Trophoblast cell (in vitro differentiated cells and primary cell): ENCODE measurements around the gene RCN2.
"Not testable (repeated sequence)": the region's sequence is repeated elsewhere in the genome, so short reads cannot be mapped to it uniquely, and the experiment has no call there.

ENCODE experiments used
- DNase-seq, 2 donors: peaks; one replicate each; pipeline ENCODE4 v3.0.0-alpha.2; 2016
- H2AFZ ChIP-seq: 2 replicates; pipeline ENCODE4 v1.6.1; 2013; ENCODE audit warnings: low read length, moderate library complexity, mild to moderate bottlenecking; ENCODE audit not compliant: insufficient read depth, poor library complexity
- H2AK5ac ChIP-seq: 2 replicates; pipeline ENCODE4 v1.6.1; 2013; ENCODE audit warnings: mild to moderate bottlenecking, low read length
- H2BK120ac ChIP-seq: 2 replicates; pipeline ENCODE4 v1.6.1; 2013; ENCODE audit warnings: low read length, mild to moderate bottlenecking, moderate library complexity; ENCODE audit not compliant: insufficient read depth, poor library complexity
- H2BK12ac ChIP-seq: 2 replicates; pipeline ENCODE4 v1.6.1; 2013; ENCODE audit warnings: mild to moderate bottlenecking, low read length, moderate library complexity
- H2BK5ac ChIP-seq: 2 replicates; pipeline ENCODE4 v1.6.1; 2013; ENCODE audit warnings: low read length, low read depth, moderate library complexity, mild to moderate bottlenecking; ENCODE audit not compliant: poor library complexity
- H3K14ac ChIP-seq: 2 replicates; pipeline ENCODE4 v1.6.1; 2013; ENCODE audit warnings: mild to moderate bottlenecking, low read length
- H3K18ac ChIP-seq: 2 replicates; pipeline ENCODE4 v1.6.1; 2013; ENCODE audit warnings: mild to moderate bottlenecking, low read length
- H3K23ac ChIP-seq: 2 replicates; pipeline ENCODE4 v1.6.1; 2013; ENCODE audit warnings: low read length
- H3K27ac ChIP-seq: 2 replicates; pipeline ENCODE4 v1.5.1; 2013; ENCODE audit warnings: low read depth, mild to moderate bottlenecking, inconsistent platforms, low read length, moderate library complexity
- H3K27me3 ChIP-seq: 2 replicates; pipeline ENCODE4 v1.6.1; 2013; ENCODE audit warnings: inconsistent platforms, mild to moderate bottlenecking, low read length, moderate library complexity; ENCODE audit not compliant: insufficient read depth
- H3K36me3 ChIP-seq, 2 experiments: 1 replicate in 1 of 2; 2 replicates in 1 of 2; pipeline ENCODE4 v1.6.1; 2013; ENCODE audit warnings: low read length in 2 of 2, mild to moderate bottlenecking in 2 of 2, moderate library complexity in 1 of 2; ENCODE audit not compliant: insufficient read depth in 2 of 2, control insufficient read depth in 1 of 2
- H3K4ac ChIP-seq: 2 replicates; pipeline ENCODE4 v1.6.1; 2013; ENCODE audit warnings: low read depth, mild to moderate bottlenecking, low read length, moderate library complexity
- H3K4me1 ChIP-seq, 2 experiments: 1 replicate in 1 of 2; 2 replicates in 1 of 2; pipeline ENCODE4 v1.6.1; 2013; ENCODE audit warnings: low read length in 2 of 2, mild to moderate bottlenecking in 2 of 2, moderate library complexity in 1 of 2; ENCODE audit not compliant: insufficient read depth in 2 of 2, control insufficient read depth in 1 of 2
- H3K4me2 ChIP-seq: 2 replicates; pipeline ENCODE4 v1.6.1; 2013; ENCODE audit warnings: inconsistent platforms, mild to moderate bottlenecking, low read length, moderate library complexity
- H3K4me3 ChIP-seq: 2 replicates; pipeline ENCODE4 v1.5.1; 2013; ENCODE audit warnings: mild to moderate bottlenecking, low read depth, low read length, inconsistent platforms
- H3K79me1 ChIP-seq: one replicate; pipeline ENCODE4 v1.6.1; 2013; ENCODE audit warnings: low read length
- H3K79me2 ChIP-seq: 2 replicates; pipeline ENCODE4 v1.6.1; 2013; ENCODE audit warnings: low read length, mild to moderate bottlenecking; ENCODE audit not compliant: control insufficient read depth, insufficient read depth, poor library complexity
- H3K9ac ChIP-seq: 2 replicates; pipeline ENCODE4 v1.6.1; 2013; ENCODE audit warnings: mild to moderate bottlenecking, low read length
- H3K9me3 ChIP-seq: 2 replicates; pipeline ENCODE4 v1.6.1; 2013; ENCODE audit warnings: low read depth, mild to moderate bottlenecking, control low read depth, inconsistent platforms, low read length; ENCODE audit not compliant: insufficient read depth
- H4K12ac ChIP-seq: 2 replicates; pipeline ENCODE4 v1.6.1; 2013; ENCODE audit warnings: low read depth, mild to moderate bottlenecking, low read length, moderate library complexity
- H4K8ac ChIP-seq: 2 replicates; pipeline ENCODE4 v1.6.1; 2013; ENCODE audit warnings: low read depth, mild to moderate bottlenecking, low read length, moderate library complexity
- H4K91ac ChIP-seq: one replicate; pipeline ENCODE4 v1.6.1; 2013; ENCODE audit warnings: low read depth, mild to moderate bottlenecking, low read length, moderate library complexity
- WGBS: extraction: QIAGEN DNeasy Blood & Tissue Kit; methylation state at CpG from one replicate; pipeline ENCODE4 v1.1.7; 2013; ENCODE audit warnings: missing lambda C conversion rate; ENCODE audit not compliant: insufficient read length, insufficient coverage; ENCODE audit errors: extremely low coverage; 5-methylcytosine and 5-hydroxymethylcytosine counted together

The RCN2 gene

GRCh38 chr15:76962337-76963013 is 30.9 kb downstream of the RCN2 start:
- peaks cover 4 to 17% of the 10 kb centered on the region in 2 experiments for H3K4me1 ChIP-seq
- H3K79me2 ChIP-seq: no peaks in the 10 kb centered on the region
- H4K12ac ChIP-seq: no peak overlapping the region
- no peak overlapping the region for H2BK120ac ChIP-seq
- peaks cover 2% of the 10 kb centered on the region for H3K79me1 ChIP-seq
- no peak overlapping the region for H2AFZ ChIP-seq
- no peaks in the 10 kb centered on the region for H3K27me3 ChIP-seq
- H2BK5ac ChIP-seq: no peak overlapping the region
- H2BK12ac ChIP-seq: peak overlapping the region; percentile 79
- no peak overlapping the region for H3K14ac ChIP-seq
- no CpG with 5 or more reads among the region's 9 CpGs for WGBS
- no peak overlapping the region for H3K4ac ChIP-seq
- H4K8ac ChIP-seq: no peak overlapping the region
- no peak overlapping the region for H3K27ac ChIP-seq
- no peak for DNase-seq
- H3K18ac ChIP-seq: no peak overlapping the region
- no peak overlapping the region for H3K23ac ChIP-seq
- H4K91ac ChIP-seq: no peak overlapping the region
- H3K36me3 ChIP-seq: no peaks in the 10 kb centered on the region
- no peaks in the 10 kb centered on the region for H3K9me3 ChIP-seq
- no peak overlapping the region for H3K9ac ChIP-seq
- no peak overlapping the region for H3K4me3 ChIP-seq
- no peak overlapping the region for H2AK5ac ChIP-seq
- no peak overlapping the region for H3K4me2 ChIP-seq

GRCh38 chr15:76963596-76963995 is 32.0 kb downstream of the RCN2 start:
- no peak overlapping the region for H3K18ac ChIP-seq
- no peak overlapping the region for H3K4me2 ChIP-seq
- H3K9me3 ChIP-seq: no peaks in the 10 kb centered on the region
- H3K79me1 ChIP-seq: peaks cover 2% of the 10 kb centered on the region
- no peak overlapping the region for H3K4me3 ChIP-seq
- peak overlapping the region; percentile 58 for H4K91ac ChIP-seq
- H2AFZ ChIP-seq: no peak overlapping the region
- H2BK12ac ChIP-seq: peak overlapping the region; percentile 72
- DNase-seq: no peak
- no peaks in the 10 kb centered on the region for H3K27me3 ChIP-seq
- no peaks in the 10 kb centered on the region for H3K79me2 ChIP-seq
- H3K4me1 ChIP-seq: peaks cover 4 to 17% of the 10 kb centered on the region in 2 experiments
- no peak overlapping the region for H3K4ac ChIP-seq
- no peak overlapping the region for H2BK5ac ChIP-seq
- H3K9ac ChIP-seq: no peak overlapping the region
- WGBS: 100% methylated on average over 2 of the region's 9 CpGs
- H2AK5ac ChIP-seq: no peak overlapping the region
- H4K12ac ChIP-seq: no peak overlapping the region
- H4K8ac ChIP-seq: no peak overlapping the region
- H3K27ac ChIP-seq: peak overlapping the region; percentile 40
- H3K14ac ChIP-seq: peak overlapping the region; percentile 17
- no peak overlapping the region for H3K23ac ChIP-seq
- H2BK120ac ChIP-seq: no peak overlapping the region
- no peaks in the 10 kb centered on the region for H3K36me3 ChIP-seq

- H3K23ac ChIP-seq: no peak overlapping the region
- H3K18ac ChIP-seq: no peak overlapping the region
- H3K4me2 ChIP-seq: no peak overlapping the region
- H3K4ac ChIP-seq: no peak overlapping the region
- H2BK12ac ChIP-seq: no peak overlapping the region
- no peaks in the 10 kb centered on the region for H3K27me3 ChIP-seq
- H4K8ac ChIP-seq: no peak overlapping the region
- no peak overlapping the region for H2AFZ ChIP-seq
- H3K4me3 ChIP-seq: no peak overlapping the region
- no peak overlapping the region for H3K14ac ChIP-seq
- H4K91ac ChIP-seq: no peak overlapping the region
- no peaks in the 10 kb centered on the region for H3K36me3 ChIP-seq
- DNase-seq: no peak
- H3K79me1 ChIP-seq: peaks cover 2% of the 10 kb centered on the region
- H3K79me2 ChIP-seq: no peaks in the 10 kb centered on the region
- no peak overlapping the region for H2BK5ac ChIP-seq
- no peak overlapping the region for H2AK5ac ChIP-seq
- H3K4me1 ChIP-seq: peaks cover 4 to 17% of the 10 kb centered on the region in 2 experiments
- no peak overlapping the region for H3K9ac ChIP-seq
- no peak overlapping the region for H2BK120ac ChIP-seq
- no peak overlapping the region for H4K12ac ChIP-seq
- no peak overlapping the region for H3K27ac ChIP-seq
- H3K9me3 ChIP-seq: no peaks in the 10 kb centered on the region
- WGBS: no CpG with 5 or more reads among the region's 5 CpGs
Measured at GRCh38 chr15:76964157-76964556, 32.6 kb downstream of the RCN2 start.

- H2BK120ac ChIP-seq, H2BK12ac ChIP-seq, H3K4me3 ChIP-seq, H3K9ac ChIP-seq, H3K4me2 ChIP-seq, H3K79me2 ChIP-seq, H3K36me3 ChIP-seq, H4K12ac ChIP-seq, H3K18ac ChIP-seq, H3K14ac ChIP-seq, H2AFZ ChIP-seq, H3K27me3 ChIP-seq, DNase-seq, H3K79me1 ChIP-seq, H3K4ac ChIP-seq, H3K23ac ChIP-seq, H4K8ac ChIP-seq, H2BK5ac ChIP-seq, H3K27ac ChIP-seq, H2AK5ac ChIP-seq, H4K91ac ChIP-seq, H3K9me3 ChIP-seq: not testable (repeated sequence)
- peaks cover 4 to 14% of the 10 kb centered on the region in 2 experiments for H3K4me1 ChIP-seq
- WGBS: no CpG with 5 or more reads among the region's 7 CpGs
Measured at GRCh38 chr15:76966051-76966450, 34.5 kb downstream of the RCN2 start.
